ENCODE results near the gene SLC1A2. TPM values are rescaled to one million over a fixed set of nuclear protein-coding genes. Genes with fewer than 3 reads are reported as not detected.

Gene SLC1A2
- total RNA-seq, 6 experiments from 2014 or later: 1.7 to 2.4 (median 2.1) TPM

DNA sequence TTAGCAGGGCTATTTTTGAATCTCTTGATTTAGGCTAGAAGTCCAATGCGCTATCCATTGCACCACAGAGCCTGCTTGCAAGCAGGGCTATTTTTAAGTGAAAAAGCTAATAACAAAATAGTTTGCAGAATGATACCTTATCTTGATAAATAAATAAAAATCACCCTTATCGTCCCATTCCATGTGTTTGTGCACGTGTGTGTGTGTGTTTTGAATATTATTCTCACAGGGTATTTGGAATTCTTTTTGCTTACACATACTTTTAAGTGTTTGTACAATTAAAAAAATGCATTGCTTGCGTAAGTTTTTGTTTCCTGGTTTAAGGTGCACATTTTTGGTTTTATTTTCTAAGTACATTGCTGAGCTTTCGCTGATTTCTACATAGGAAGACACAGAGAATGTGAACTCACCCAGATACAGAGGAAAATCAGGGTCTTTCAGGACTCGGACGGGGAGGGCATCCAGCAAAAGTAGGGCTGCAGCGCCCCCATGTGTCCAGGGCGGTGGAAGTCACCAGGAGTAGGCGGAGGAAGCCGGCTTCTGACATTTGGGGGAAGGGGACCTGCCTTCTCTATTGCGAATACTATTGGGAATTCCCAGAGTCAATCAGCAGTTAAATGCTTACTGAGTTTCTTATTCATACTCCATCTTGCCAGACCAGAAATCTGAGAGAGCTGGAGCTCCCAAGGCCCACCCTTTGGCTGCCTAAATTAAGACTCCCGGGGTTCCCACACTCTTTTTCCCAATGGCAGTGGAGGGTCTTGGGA lies 27.3 kb downstream of the SLC1A2 start:
- peak overlapping the region; percentile 35 for H3K4me3 Mint-ChIP-seq
- no peaks in the 10 kb centered on the region; the same call in 1 of the 2 replicates for H3K27me3 Mint-ChIP-seq (ENCODE audit: insufficient read depth)
- H3K4me1 Mint-ChIP-seq (ENCODE audit: low read depth): peaks cover 36% of the 10 kb centered on the region
- TF ChIP-seq, protein P1, sequence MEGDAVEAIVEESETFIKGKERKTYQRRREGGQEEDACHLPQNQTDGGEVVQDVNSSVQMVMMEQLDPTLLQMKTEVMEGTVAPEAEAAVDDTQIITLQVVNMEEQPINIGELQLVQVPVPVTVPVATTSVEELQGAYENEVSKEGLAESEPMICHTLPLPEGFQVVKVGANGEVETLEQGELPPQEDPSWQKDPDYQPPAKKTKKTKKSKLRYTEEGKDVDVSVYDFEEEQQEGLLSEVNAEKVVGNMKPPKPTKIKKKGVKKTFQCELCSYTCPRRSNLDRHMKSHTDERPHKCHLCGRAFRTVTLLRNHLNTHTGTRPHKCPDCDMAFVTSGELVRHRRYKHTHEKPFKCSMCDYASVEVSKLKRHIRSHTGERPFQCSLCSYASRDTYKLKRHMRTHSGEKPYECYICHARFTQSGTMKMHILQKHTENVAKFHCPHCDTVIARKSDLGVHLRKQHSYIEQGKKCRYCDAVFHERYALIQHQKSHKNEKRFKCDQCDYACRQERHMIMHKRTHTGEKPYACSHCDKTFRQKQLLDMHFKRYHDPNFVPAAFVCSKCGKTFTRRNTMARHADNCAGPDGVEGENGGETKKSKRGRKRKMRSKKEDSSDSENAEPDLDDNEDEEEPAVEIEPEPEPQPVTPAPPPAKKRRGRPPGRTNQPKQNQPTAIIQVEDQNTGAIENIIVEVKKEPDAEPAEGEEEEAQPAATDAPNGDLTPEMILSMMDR (IDR thresholded peaks at IDR 0.05): peak; percentile 97
- H3K27ac Mint-ChIP-seq: peak overlapping the region; percentile 70
- no peaks in the 10 kb centered on the region for H3K9me3 Mint-ChIP-seq
- H3K36me3 Mint-ChIP-seq (ENCODE audit: low read depth): no peaks in the 10 kb centered on the region
- peak; percentile 67 for DNase-seq

GRCh38 chr11:35390737-35391682 lies 28.3 kb downstream of the SLC1A2 start:
- no peaks in the 10 kb centered on the region for H3K9me3 Mint-ChIP-seq
- TF ChIP-seq, protein P1 (IDR thresholded peaks at IDR 0.05): no peak
- peak; percentile 80 for DNase-seq
- peaks cover 36% of the 10 kb centered on the region for H3K4me1 Mint-ChIP-seq (ENCODE audit: low read depth)
- no peaks in the 10 kb centered on the region; the same call in 1 of the 2 replicates for H3K27me3 Mint-ChIP-seq (ENCODE audit: insufficient read depth)
- H3K27ac Mint-ChIP-seq: peak overlapping the region; percentile 70
- peaks cover 4% of the 10 kb centered on the region; the same call in 1 of the 2 replicates for H3K36me3 Mint-ChIP-seq (ENCODE audit: low read depth)
- H3K4me3 Mint-ChIP-seq: peak overlapping the region; percentile 35

DNA sequence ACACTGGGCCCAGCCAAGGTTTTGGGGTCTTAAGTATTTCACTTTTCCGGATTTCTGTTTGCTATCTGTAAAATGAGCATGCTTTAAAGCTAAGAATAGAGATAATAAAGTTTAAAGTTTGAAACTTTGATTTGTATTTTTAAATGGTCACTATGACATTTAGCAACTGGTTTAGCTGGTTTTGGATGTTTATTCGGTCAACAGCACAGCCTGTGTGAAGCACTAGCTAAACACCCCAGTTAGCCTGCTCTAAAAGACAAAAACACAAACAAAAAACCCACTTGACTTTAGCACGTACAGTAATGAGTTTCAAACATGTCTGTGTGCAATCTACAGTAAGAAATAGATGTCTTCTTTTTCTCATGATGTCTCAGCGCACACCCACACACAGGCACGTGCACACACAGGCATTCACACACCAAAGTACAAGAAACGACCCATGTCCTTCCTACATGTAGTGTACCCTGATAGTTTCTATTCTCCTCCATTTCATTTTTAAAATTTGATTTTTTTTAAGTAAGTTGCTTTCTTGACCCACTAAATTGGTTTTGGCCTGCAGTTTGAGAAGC lies 29.4 kb downstream of the SLC1A2 start:
- no peak for DNase-seq
- Mint-ChIP-seq H3K27me3 (ENCODE audit: insufficient read depth) (no peaks in the 10 kb centered on the region; the same call in 1 of the 2 replicates), H3K4me1 (ENCODE audit: low read depth) (peaks cover 36% of the 10 kb centered on the region), H3K4me3 (no peak overlapping the region), H3K27ac (no peak overlapping the region), H3K36me3 (ENCODE audit: low read depth) (peaks cover 4% of the 10 kb centered on the region; the same call in 1 of the 2 replicates), H3K9me3 (no peaks in the 10 kb centered on the region)
- TF ChIP-seq, protein P1 (IDR thresholded peaks at IDR 0.05): no peak

DNA sequence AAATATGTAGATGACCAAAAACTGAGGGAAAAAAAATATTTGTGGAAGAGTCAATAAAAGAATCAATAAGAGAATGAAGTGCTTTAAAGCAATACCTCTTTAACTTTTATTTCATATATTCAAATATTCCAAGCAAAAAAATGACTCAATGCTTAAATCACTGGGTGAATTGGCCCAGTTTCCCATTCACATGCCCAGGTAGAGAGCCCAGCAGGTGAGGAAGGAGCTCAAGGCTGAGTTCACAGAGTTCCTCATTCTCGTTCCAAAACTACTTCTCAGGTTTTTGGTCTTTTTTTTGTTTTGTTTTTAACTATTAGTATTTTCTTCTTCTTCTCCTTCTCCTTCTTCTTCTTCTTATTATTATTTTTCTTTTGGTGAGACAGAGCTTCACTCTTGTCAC lies 30.2 kb downstream of the SLC1A2 start:
- H3K4me3 Mint-ChIP-seq: no peak overlapping the region
- TF ChIP-seq, protein P1 (IDR thresholded peaks at IDR 0.05): no peak
- no peaks in the 10 kb centered on the region for H3K9me3 Mint-ChIP-seq
- H3K27me3 Mint-ChIP-seq (ENCODE audit: insufficient read depth): no peaks in the 10 kb centered on the region; the same call in 1 of the 2 replicates
- DNase-seq: no peak
- H3K27ac Mint-ChIP-seq: no peak overlapping the region
- H3K36me3 Mint-ChIP-seq (ENCODE audit: low read depth): peaks cover 4% of the 10 kb centered on the region; the same call in 1 of the 2 replicates
- H3K4me1 Mint-ChIP-seq (ENCODE audit: low read depth): peaks cover 36% of the 10 kb centered on the region

DNA sequence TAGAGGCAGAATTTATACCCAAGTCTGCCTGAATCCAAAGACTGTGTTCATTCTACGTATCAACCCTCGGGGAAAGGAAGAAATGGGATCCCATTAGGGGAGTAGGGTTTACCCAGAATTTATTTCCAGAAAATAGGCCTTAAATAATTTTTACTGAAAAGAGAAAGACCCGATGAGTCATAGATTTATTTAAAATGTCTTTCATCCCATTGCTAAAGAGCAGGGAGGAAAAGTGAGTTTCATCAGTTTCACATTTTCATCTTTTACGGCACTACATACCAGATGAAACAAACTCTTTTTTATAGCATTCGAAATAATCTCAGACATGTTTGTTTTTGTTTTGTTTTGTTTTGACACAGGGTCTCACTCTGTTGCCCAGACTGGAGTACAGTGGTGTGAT lies 31.3 kb downstream of the SLC1A2 start:
- H3K27me3 Mint-ChIP-seq (ENCODE audit: insufficient read depth): no peaks in the 10 kb centered on the region
- no peak overlapping the region for H3K4me3 Mint-ChIP-seq
- H3K36me3 Mint-ChIP-seq (ENCODE audit: low read depth): peaks cover 4% of the 10 kb centered on the region; the same call in 1 of the 2 replicates
- TF ChIP-seq, protein P1 (IDR thresholded peaks at IDR 0.05): no peak
- no peaks in the 10 kb centered on the region for H3K9me3 Mint-ChIP-seq
- peaks cover 41% of the 10 kb centered on the region for H3K4me1 Mint-ChIP-seq (ENCODE audit: low read depth)
- no peak for DNase-seq
- H3K27ac Mint-ChIP-seq: no peak overlapping the region

Measured in HFFc6 (cell line).